ENCODE measurements around the gene TMEM135. TPM values are rescaled to one million over a fixed set of nuclear protein-coding genes. Genes with fewer than 3 reads are reported as not detected.

Gene TMEM135
- total RNA-seq, 1 donor from 2014 or later, result 46.4 TPM

DNA sequence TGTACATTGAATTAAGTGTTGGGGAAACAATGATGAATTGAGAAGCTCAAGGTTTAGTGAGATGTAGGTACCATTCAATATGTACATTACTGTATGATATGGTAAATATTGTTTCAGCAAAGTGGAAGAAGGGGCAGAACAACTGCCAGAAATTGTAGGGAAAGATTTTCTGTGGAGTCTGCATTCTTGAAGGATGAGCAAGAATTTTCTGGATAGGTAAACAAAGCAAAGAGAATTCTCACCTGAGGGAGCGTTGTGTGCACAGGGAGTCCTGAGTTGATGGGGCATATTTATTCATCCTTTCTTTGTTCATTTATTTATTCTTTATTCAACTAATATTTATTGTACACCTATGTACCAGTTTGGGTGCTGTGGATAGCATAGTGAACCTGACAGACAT lies 83.2 kb downstream of the TMEM135 start:
- Histone ChIP-seq H3K36me3 (no peaks in the 10 kb centered on the region), H3K27me3 (no peaks in the 10 kb centered on the region), H4K20me1 (ENCODE audit: low read depth) (no peaks in the 10 kb centered on the region), H3K9ac (no peak overlapping the region), H3K9me3 (ENCODE audit: low read depth) (no peaks in the 10 kb centered on the region), H3K79me2 (ENCODE audit: low read depth) (peaks cover 6% of the 10 kb centered on the region), H3K27ac (no peak overlapping the region), H2AFZ (replicated peaks) (no peak overlapping the region), H3K4me2 (no peak overlapping the region), H3K4me1 (peaks cover 13% of the 10 kb centered on the region), H3K4me3 (no peak overlapping the region), H3F3A (ENCODE audit: low read depth) (no peaks in the 10 kb centered on the region)
- H3K27ac Mint-ChIP-seq, result no peak overlapping the region
- peaks cover 3% of the 10 kb centered on the region for H3K9me3 Mint-ChIP-seq
- TF ChIP-seq EZH2 (IDR thresholded peaks at IDR 0.05), result no peak
- TF ChIP-seq EZH2phosphoT487 (IDR thresholded peaks at IDR 0.05), result no peak
- TF ChIP-seq, protein P1, sequence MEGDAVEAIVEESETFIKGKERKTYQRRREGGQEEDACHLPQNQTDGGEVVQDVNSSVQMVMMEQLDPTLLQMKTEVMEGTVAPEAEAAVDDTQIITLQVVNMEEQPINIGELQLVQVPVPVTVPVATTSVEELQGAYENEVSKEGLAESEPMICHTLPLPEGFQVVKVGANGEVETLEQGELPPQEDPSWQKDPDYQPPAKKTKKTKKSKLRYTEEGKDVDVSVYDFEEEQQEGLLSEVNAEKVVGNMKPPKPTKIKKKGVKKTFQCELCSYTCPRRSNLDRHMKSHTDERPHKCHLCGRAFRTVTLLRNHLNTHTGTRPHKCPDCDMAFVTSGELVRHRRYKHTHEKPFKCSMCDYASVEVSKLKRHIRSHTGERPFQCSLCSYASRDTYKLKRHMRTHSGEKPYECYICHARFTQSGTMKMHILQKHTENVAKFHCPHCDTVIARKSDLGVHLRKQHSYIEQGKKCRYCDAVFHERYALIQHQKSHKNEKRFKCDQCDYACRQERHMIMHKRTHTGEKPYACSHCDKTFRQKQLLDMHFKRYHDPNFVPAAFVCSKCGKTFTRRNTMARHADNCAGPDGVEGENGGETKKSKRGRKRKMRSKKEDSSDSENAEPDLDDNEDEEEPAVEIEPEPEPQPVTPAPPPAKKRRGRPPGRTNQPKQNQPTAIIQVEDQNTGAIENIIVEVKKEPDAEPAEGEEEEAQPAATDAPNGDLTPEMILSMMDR (IDR thresholded peaks at IDR 0.05), result no peak
- peaks cover 12% of the 10 kb centered on the region for H3K36me3 Mint-ChIP-seq
- H3K4me3 Mint-ChIP-seq, result no peak overlapping the region
- no peaks in the 10 kb centered on the region for H3K27me3 Mint-ChIP-seq (ENCODE audit: insufficient read depth, low read depth)
- H3K4me1 Mint-ChIP-seq, result no peaks in the 10 kb centered on the region
- no peak for DNase-seq (ENCODE audit: low spot score)

DNA sequence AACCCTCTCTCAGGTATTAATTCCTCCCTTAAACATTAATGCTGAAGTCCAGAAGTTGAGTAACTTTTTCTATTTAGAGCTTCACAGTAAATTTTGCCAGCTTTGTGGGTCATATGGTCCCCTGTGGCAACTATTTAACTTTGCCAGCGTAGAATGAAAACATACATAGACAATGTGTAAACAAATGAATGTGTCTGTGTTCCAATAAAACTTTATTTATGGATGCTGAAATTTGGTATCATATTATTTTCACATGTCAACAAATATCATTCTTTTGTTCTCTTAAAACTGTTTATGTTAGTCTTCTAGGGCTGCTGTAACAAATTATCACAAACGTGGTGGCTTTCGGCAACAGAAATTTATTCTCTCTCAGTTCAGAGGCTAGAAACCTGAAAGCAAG lies 85.1 kb downstream of the TMEM135 start:
- no peak overlapping the region for H3K27ac ChIP-seq
- H3K36me3 ChIP-seq, result no peaks in the 10 kb centered on the region
- no peaks in the 10 kb centered on the region for H3K9me3 Mint-ChIP-seq
- H3K4me3 Mint-ChIP-seq, result no peak overlapping the region
- no peak for TF ChIP-seq EZH2 (IDR thresholded peaks at IDR 0.05)
- TF ChIP-seq, protein P1 (IDR thresholded peaks at IDR 0.05), result no peak
- no peak for TF ChIP-seq EZH2phosphoT487 (IDR thresholded peaks at IDR 0.05)
- peaks cover 32% of the 10 kb centered on the region for H3K4me1 ChIP-seq
- no peak for DNase-seq (ENCODE audit: low spot score)
- peaks cover 9% of the 10 kb centered on the region for H3K36me3 Mint-ChIP-seq
- no peaks in the 10 kb centered on the region for H4K20me1 ChIP-seq (ENCODE audit: low read depth)
- H3K9ac ChIP-seq, result no peak overlapping the region
- peaks cover 12% of the 10 kb centered on the region for H3K4me1 Mint-ChIP-seq
- H3K4me2 ChIP-seq, result no peak overlapping the region
- H3K27ac Mint-ChIP-seq, result no peak overlapping the region
- no peaks in the 10 kb centered on the region for H3K27me3 ChIP-seq
- H2AFZ ChIP-seq (replicated peaks), result no peak overlapping the region
- peaks cover 10% of the 10 kb centered on the region for H3K79me2 ChIP-seq (ENCODE audit: low read depth)
- no peaks in the 10 kb centered on the region for H3K9me3 ChIP-seq (ENCODE audit: low read depth)
- no peaks in the 10 kb centered on the region for H3K27me3 Mint-ChIP-seq (ENCODE audit: insufficient read depth, low read depth)
- H3K4me3 ChIP-seq, result no peak overlapping the region
- H3F3A ChIP-seq (ENCODE audit: low read depth), result no peaks in the 10 kb centered on the region

DNA sequence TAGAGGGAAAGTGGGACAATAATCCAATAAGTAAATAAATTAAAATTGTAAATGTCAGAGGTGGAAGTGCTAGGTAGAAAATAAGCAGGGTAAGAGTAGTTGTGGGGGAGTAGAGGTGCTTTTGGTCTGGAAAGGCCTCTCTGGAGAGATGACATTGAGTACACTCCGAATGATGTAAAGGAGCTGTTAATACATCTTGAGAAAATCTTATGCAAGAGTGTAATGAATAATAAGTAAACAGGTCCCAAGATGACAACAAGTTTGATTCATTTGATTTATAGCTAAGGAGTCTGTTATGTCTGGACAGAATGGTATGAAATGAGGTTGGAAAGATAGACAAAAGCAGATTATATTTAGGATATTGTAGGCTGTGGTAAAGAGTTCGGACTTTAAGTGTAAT lies 87.5 kb downstream of the TMEM135 start:
- Histone ChIP-seq H3K79me2 (ENCODE audit: low read depth) (peaks cover 12% of the 10 kb centered on the region), H3K4me1 (peaks cover 34% of the 10 kb centered on the region), H4K20me1 (ENCODE audit: low read depth) (no peaks in the 10 kb centered on the region), H3K36me3 (no peaks in the 10 kb centered on the region), H3K4me2 (no peak overlapping the region), H3K9ac (no peak overlapping the region), H2AFZ (replicated peaks) (no peak overlapping the region), H3K9me3 (ENCODE audit: low read depth) (no peaks in the 10 kb centered on the region), H3F3A (ENCODE audit: low read depth) (no peaks in the 10 kb centered on the region), H3K27ac (no peak overlapping the region), H3K4me3 (no peak overlapping the region), H3K27me3 (no peaks in the 10 kb centered on the region)
- H3K36me3 Mint-ChIP-seq, result peaks cover 7% of the 10 kb centered on the region
- H3K9me3 Mint-ChIP-seq, result no peaks in the 10 kb centered on the region
- DNase-seq (ENCODE audit: low spot score), result no peak
- H3K27ac Mint-ChIP-seq, result no peak overlapping the region
- H3K4me3 Mint-ChIP-seq, result no peak overlapping the region
- H3K4me1 Mint-ChIP-seq, result peaks cover 12% of the 10 kb centered on the region
- H3K27me3 Mint-ChIP-seq (ENCODE audit: insufficient read depth, low read depth), result no peaks in the 10 kb centered on the region
- TF ChIP-seq EZH2phosphoT487 (IDR thresholded peaks at IDR 0.05) (no peak), EZH2 (IDR thresholded peaks at IDR 0.05) (no peak)
- TF ChIP-seq, protein P1 (IDR thresholded peaks at IDR 0.05), result no peak

Data from neural progenitor cell (in vitro differentiated cells).